ENCODE results near the gene NSUN4.

DNA sequence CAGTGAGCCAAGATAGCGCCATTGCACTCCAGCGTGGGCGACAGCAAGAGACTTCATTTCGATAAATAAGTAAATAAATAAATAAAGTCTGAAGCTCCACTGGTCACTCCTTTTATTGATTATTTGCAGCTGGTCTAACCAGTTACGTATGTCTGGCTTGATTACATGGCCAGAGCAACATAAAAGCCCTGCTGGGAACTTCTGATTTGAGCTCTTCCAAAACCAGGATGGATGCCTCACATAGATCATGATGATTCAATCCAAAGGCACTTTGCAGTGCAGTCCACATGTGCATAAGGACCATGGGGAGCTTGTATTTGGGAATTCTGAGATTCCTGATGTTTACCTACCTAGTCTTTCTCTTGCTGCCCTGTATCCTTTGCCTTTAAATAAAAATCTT is 24.0 kb downstream of the NSUN4 start:
- TF ChIP-seq POLR2AphosphoS5 (IDR thresholded peaks at IDR 0.05; ENCODE audit: low read depth) (no peak), GABPA (IDR thresholded peaks at IDR 0.05; ENCODE audit: low read depth) (no peak)
- TF ChIP-seq, protein P1, sequence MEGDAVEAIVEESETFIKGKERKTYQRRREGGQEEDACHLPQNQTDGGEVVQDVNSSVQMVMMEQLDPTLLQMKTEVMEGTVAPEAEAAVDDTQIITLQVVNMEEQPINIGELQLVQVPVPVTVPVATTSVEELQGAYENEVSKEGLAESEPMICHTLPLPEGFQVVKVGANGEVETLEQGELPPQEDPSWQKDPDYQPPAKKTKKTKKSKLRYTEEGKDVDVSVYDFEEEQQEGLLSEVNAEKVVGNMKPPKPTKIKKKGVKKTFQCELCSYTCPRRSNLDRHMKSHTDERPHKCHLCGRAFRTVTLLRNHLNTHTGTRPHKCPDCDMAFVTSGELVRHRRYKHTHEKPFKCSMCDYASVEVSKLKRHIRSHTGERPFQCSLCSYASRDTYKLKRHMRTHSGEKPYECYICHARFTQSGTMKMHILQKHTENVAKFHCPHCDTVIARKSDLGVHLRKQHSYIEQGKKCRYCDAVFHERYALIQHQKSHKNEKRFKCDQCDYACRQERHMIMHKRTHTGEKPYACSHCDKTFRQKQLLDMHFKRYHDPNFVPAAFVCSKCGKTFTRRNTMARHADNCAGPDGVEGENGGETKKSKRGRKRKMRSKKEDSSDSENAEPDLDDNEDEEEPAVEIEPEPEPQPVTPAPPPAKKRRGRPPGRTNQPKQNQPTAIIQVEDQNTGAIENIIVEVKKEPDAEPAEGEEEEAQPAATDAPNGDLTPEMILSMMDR (IDR thresholded peaks at IDR 0.05; ENCODE audit: insufficient read depth, low read length), result no peak
- TF ChIP-seq, protein P2, sequence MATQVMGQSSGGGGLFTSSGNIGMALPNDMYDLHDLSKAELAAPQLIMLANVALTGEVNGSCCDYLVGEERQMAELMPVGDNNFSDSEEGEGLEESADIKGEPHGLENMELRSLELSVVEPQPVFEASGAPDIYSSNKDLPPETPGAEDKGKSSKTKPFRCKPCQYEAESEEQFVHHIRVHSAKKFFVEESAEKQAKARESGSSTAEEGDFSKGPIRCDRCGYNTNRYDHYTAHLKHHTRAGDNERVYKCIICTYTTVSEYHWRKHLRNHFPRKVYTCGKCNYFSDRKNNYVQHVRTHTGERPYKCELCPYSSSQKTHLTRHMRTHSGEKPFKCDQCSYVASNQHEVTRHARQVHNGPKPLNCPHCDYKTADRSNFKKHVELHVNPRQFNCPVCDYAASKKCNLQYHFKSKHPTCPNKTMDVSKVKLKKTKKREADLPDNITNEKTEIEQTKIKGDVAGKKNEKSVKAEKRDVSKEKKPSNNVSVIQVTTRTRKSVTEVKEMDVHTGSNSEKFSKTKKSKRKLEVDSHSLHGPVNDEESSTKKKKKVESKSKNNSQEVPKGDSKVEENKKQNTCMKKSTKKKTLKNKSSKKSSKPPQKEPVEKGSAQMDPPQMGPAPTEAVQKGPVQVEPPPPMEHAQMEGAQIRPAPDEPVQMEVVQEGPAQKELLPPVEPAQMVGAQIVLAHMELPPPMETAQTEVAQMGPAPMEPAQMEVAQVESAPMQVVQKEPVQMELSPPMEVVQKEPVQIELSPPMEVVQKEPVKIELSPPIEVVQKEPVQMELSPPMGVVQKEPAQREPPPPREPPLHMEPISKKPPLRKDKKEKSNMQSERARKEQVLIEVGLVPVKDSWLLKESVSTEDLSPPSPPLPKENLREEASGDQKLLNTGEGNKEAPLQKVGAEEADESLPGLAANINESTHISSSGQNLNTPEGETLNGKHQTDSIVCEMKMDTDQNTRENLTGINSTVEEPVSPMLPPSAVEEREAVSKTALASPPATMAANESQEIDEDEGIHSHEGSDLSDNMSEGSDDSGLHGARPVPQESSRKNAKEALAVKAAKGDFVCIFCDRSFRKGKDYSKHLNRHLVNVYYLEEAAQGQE (IDR thresholded peaks at IDR 0.05; ENCODE audit: insufficient replicate concordance, low read depth), result no peak
